NCI-H1105 treated with DMSO at 0.1 percent for 48 hours (cell line): ENCODE data around the gene ZNF622.
"Not testable (repeated sequence)": the region's sequence is repeated elsewhere in the genome, so short reads cannot be mapped to it uniquely, and the experiment has no call there.

Experiments used
- DNase-seq: peaks from one replicate; lab custom pipeline; 2025; lab: John Stamatoyannopoulos, UW

The ZNF622 gene

GRCh38 chr5:16480821-16481538 lies 15.4 kb upstream of the ZNF622 start:
- no peak for DNase-seq

- DNase-seq = no peak
These were observed 14.5 kb upstream of the ZNF622 start for GRCh38 chr5:16480144-16480543.

GRCh38 chr5:16477541-16477940 lies 11.9 kb upstream of the ZNF622 start:
- DNase-seq = no peak

GRCh38 chr5:16476417-16476816 lies 10.8 kb upstream of the ZNF622 start:
- not testable (repeated sequence) for DNase-seq

- no peak for DNase-seq
These were observed 5.8 kb upstream of the ZNF622 start for GRCh38 chr5:16471387-16471786.

GRCh38 chr5:16467363-16468219 lies 2.0 kb upstream of the ZNF622 start:
- DNase-seq = no peak

- DNase-seq = no peak
These were observed 696 bp downstream of the ZNF622 start for GRCh38 chr5:16464664-16465543.

- no peak for DNase-seq
These were observed 1.4 kb downstream of the ZNF622 start for GRCh38 chr5:16464231-16464630.

GRCh38 chr5:16461782-16462181 lies 3.8 kb downstream of the ZNF622 start:
- DNase-seq = no peak

- DNase-seq = no peak
These were observed 4.6 kb downstream of the ZNF622 start for GRCh38 chr5:16461026-16461425.

- DNase-seq = no peak
These were observed 6.1 kb downstream of the ZNF622 start for GRCh38 chr5:16459451-16459850.

GRCh38 chr5:16457853-16458252 lies 7.7 kb downstream of the ZNF622 start:
- no peak for DNase-seq

- DNase-seq = no peak
These were observed 8.1 kb downstream of the ZNF622 start for GRCh38 chr5:16457451-16457850.

GRCh38 chr5:16456103-16456832 lies 9.3 kb downstream of the ZNF622 start:
- DNase-seq = peak; percentile 68

GRCh38 chr5:16455668-16456067 lies 9.9 kb downstream of the ZNF622 start:
- no peak for DNase-seq

- no peak for DNase-seq
These were observed 10.9 kb downstream of the ZNF622 start for GRCh38 chr5:16454686-16455085.

GRCh38 chr5:16453609-16454008 lies 12.0 kb downstream of the ZNF622 start:
- peak; percentile 17 for DNase-seq

- DNase-seq = no peak
These were observed 15.4 kb downstream of the ZNF622 start for GRCh38 chr5:16450163-16450562.

- DNase-seq = no peak
These were observed 18.6 kb downstream of the ZNF622 start for GRCh38 chr5:16446993-16447392.

GRCh38 chr5:16437977-16438376 lies 27.6 kb downstream of the ZNF622 start:
- DNase-seq = no peak

- not testable (repeated sequence) for DNase-seq
These were observed 29.4 kb downstream of the ZNF622 start for GRCh38 chr5:16436065-16436682.
